WTC11 (cell line): ENCODE measurements around the gene EREG. TPM values are rescaled to one million over a fixed set of nuclear protein-coding genes. Genes with fewer than 3 reads are reported as not detected.

ENCODE experiments used
- ATAC-seq: fragments of 200-7000 bp; cut with Tn5 transposase; 2 replicates; pipeline ENCODE4 v1.10.0; 2021; ENCODE audit warnings: mild to moderate bottlenecking, moderate library complexity
- CTCF ChIA-PET: fragments of 300-600 bp; sonication (Branson Sonifier 250); formaldehyde crosslinking; loops from one replicate; lab custom pipeline; 2021; ENCODE audit warnings: antibody characterized with exemption; lab: Charles Lee
- POLR2A ChIA-PET: fragments of 350-600 bp; sonication (Branson Sonifier 250); formaldehyde crosslinking; loops from one replicate; lab custom pipeline; 2021; ENCODE audit warnings: antibody characterized with exemption; lab: Charles Lee
- DNase-seq: peaks from one replicate; pipeline ENCODE4 v3.0.0; 2021; ENCODE audit warnings: low spot score
- H3K27ac Mint-ChIP-seq: 2 replicates; pipeline ENCODE4 v1.8.0; 2021; ENCODE audit warnings: mixed read lengths
- H3K27me3 Mint-ChIP-seq: 2 replicates; pipeline ENCODE4 v1.8.0; 2021; ENCODE audit warnings: low read depth, mild to moderate bottlenecking, moderate library complexity, mixed read lengths
- H3K36me3 Mint-ChIP-seq: 2 replicates; pipeline ENCODE4 v1.8.0; 2021; ENCODE audit warnings: mixed read lengths
- H3K4me1 Mint-ChIP-seq: 2 replicates; pipeline ENCODE4 v1.8.0; 2022; ENCODE audit warnings: mixed read lengths
- H3K4me3 Mint-ChIP-seq: 2 replicates; pipeline ENCODE4 v1.8.0; 2021; ENCODE audit warnings: mild to moderate bottlenecking, moderate library complexity, mixed read lengths
- H3K9me3 Mint-ChIP-seq: 2 replicates; pipeline ENCODE4 v1.8.0; 2021; ENCODE audit warnings: mixed read lengths
- AR ChIP-seq: fragments of 250-450 bp; sonication (Bioruptor Pico); IDR thresholded peaks from 2 replicates; pipeline ENCODE4 v1.9.0; 2021; ENCODE audit warnings: mild to moderate bottlenecking
- CBFB ChIP-seq: sonication (generic); formaldehyde crosslinking; IDR thresholded peaks from 2 replicates; pipeline ENCODE4 v1.8.1; 2022; ENCODE audit warnings: mild to moderate bottlenecking, low read depth, missing genetic modification reagents
- CDX4 ChIP-seq: fragments of 250-450 bp; sonication (Bioruptor Pico); IDR thresholded peaks from 2 replicates; pipeline ENCODE4 v1.9.0; 2021; ENCODE audit warnings: moderate library complexity, mild to moderate bottlenecking, inconsistent platforms, borderline replicate concordance
- E2F4 ChIP-seq: sonication (generic); formaldehyde crosslinking; IDR thresholded peaks from 2 replicates; pipeline ENCODE4 v1.8.1; 2022; ENCODE audit warnings: low read depth, mild to moderate bottlenecking, moderate library complexity, missing genetic modification reagents, borderline replicate concordance
- ELF4 ChIP-seq: sonication (generic); formaldehyde crosslinking; IDR thresholded peaks from 2 replicates; pipeline ENCODE4 v1.8.1; 2022; ENCODE audit warnings: low read depth, mild to moderate bottlenecking, moderate library complexity, missing genetic modification reagents
- ETV6 ChIP-seq: sonication (generic); formaldehyde crosslinking; IDR thresholded peaks from 2 replicates; pipeline ENCODE4 v1.8.1; 2022; ENCODE audit warnings: mild to moderate bottlenecking, missing genetic modification reagents
- FOXK1 ChIP-seq: sonication (generic); formaldehyde crosslinking; IDR thresholded peaks from 2 replicates; pipeline ENCODE4 v1.8.0; 2022; ENCODE audit warnings: mild to moderate bottlenecking, moderate library complexity, missing genetic modification reagents
- GABPB1 ChIP-seq: sonication (generic); formaldehyde crosslinking; IDR thresholded peaks from 2 replicates; pipeline ENCODE4 v1.8.1; 2023; ENCODE audit warnings: mild to moderate bottlenecking, missing genetic modification reagents
- JUN ChIP-seq: sonication (generic); formaldehyde crosslinking; IDR thresholded peaks from 2 replicates; pipeline ENCODE4 v1.8.0; 2023; ENCODE audit warnings: mild to moderate bottlenecking, missing genetic modification reagents
- NR2C2 ChIP-seq: sonication (generic); formaldehyde crosslinking; IDR thresholded peaks from 2 replicates; pipeline ENCODE4 v1.8.0; 2022; ENCODE audit warnings: mild to moderate bottlenecking, missing genetic modification reagents
- PREB ChIP-seq: sonication (generic); formaldehyde crosslinking; IDR thresholded peaks from 2 replicates; pipeline ENCODE4 v1.8.1; 2022; ENCODE audit warnings: mild to moderate bottlenecking, missing genetic modification reagents, moderate library complexity, borderline replicate concordance
- RELA ChIP-seq: sonication (generic); formaldehyde crosslinking; IDR thresholded peaks from 2 replicates; pipeline ENCODE4 v1.8.1; 2022; ENCODE audit warnings: missing genetic modification reagents, mild to moderate bottlenecking, borderline replicate concordance
- SP1 ChIP-seq: sonication (generic); formaldehyde crosslinking; conservative IDR thresholded peaks from 2 replicates; pipeline ENCODE4 v1.8.1; 2022; ENCODE audit warnings: missing genetic modification reagents
- TP53 ChIP-seq: sonication (generic); formaldehyde crosslinking; IDR thresholded peaks from 2 replicates; pipeline ENCODE4 v1.8.1; 2023; ENCODE audit warnings: mild to moderate bottlenecking, missing genetic modification reagents
- ZNF416 ChIP-seq: fragments of 250-450 bp; sonication (Bioruptor Pico); IDR thresholded peaks from 2 replicates; pipeline ENCODE4 v1.9.0; 2021; ENCODE audit warnings: mild to moderate bottlenecking, inconsistent platforms
- total RNA-seq: library from RNA; stranded (reverse); gene quantifications from 3 replicates; pipeline ENCODE4 v1.2.3, GENCODE V29; 2021
- TF ChIP-seq, protein P1 (sequence below): sonication (generic); formaldehyde crosslinking; IDR thresholded peaks from 2 replicates; pipeline ENCODE4 v1.8.0; 2023; ENCODE audit warnings: mild to moderate bottlenecking, missing genetic modification reagents
- TF ChIP-seq, protein P2 (sequence below): sonication (generic); formaldehyde crosslinking; IDR thresholded peaks from 2 replicates; pipeline ENCODE4 v1.8.1; 2022; ENCODE audit warnings: low read depth, missing genetic modification reagents, borderline replicate concordance
- TF ChIP-seq, protein P3 (sequence below): sonication (generic); formaldehyde crosslinking; IDR thresholded peaks from 2 replicates; pipeline ENCODE4 v1.8.1; 2023; ENCODE audit warnings: mild to moderate bottlenecking, missing genetic modification reagents, borderline replicate concordance
- TF ChIP-seq, protein P4 (sequence below): sonication (generic); formaldehyde crosslinking; IDR thresholded peaks from 2 replicates; pipeline ENCODE4 v1.8.0; 2022; ENCODE audit warnings: mild to moderate bottlenecking, missing genetic modification reagents

Gene EREG
- total RNA-seq, 1 experiment from 2014 or later = 0.09 TPM

DNA sequence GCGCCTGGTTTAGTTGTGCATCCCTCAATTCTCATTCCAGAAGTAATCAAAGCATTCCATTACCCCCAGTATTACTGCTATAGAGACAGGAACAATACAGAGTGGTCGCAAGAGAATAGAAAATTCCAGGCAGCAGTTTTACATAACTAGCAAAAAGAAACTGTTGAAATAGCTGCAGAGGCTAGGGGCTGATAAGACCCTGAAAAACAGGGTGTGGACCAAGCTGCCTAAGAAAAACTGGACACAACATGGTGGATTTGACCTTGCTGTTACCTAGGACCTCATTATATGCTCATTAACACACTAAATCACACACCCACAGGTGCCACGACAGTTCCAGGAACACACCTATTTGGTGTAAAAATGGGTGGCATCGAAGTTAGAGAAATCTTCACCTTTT is 41.3 kb upstream of the EREG start (continued):
- TF ChIP-seq JUN (no peak), E2F4 (CRISPR knock-in tag) (no peak), PREB (CRISPR knock-in tag) (no peak), CBFB (CRISPR knock-in tag) (no peak)
- TF ChIP-seq, protein P1, sequence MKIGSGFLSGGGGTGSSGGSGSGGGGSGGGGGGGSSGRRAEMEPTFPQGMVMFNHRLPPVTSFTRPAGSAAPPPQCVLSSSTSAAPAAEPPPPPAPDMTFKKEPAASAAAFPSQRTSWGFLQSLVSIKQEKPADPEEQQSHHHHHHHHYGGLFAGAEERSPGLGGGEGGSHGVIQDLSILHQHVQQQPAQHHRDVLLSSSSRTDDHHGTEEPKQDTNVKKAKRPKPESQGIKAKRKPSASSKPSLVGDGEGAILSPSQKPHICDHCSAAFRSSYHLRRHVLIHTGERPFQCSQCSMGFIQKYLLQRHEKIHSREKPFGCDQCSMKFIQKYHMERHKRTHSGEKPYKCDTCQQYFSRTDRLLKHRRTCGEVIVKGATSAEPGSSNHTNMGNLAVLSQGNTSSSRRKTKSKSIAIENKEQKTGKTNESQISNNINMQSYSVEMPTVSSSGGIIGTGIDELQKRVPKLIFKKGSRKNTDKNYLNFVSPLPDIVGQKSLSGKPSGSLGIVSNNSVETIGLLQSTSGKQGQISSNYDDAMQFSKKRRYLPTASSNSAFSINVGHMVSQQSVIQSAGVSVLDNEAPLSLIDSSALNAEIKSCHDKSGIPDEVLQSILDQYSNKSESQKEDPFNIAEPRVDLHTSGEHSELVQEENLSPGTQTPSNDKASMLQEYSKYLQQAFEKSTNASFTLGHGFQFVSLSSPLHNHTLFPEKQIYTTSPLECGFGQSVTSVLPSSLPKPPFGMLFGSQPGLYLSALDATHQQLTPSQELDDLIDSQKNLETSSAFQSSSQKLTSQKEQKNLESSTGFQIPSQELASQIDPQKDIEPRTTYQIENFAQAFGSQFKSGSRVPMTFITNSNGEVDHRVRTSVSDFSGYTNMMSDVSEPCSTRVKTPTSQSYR = no peak
- TF ChIP-seq, all 79 proteins: peak for 0

GRCh38 chr4:74324262-74324661 is 40.7 kb upstream of the EREG start:
- no peak overlapping the region for H3K4me3 Mint-ChIP-seq
- TF ChIP-seq, protein P2, sequence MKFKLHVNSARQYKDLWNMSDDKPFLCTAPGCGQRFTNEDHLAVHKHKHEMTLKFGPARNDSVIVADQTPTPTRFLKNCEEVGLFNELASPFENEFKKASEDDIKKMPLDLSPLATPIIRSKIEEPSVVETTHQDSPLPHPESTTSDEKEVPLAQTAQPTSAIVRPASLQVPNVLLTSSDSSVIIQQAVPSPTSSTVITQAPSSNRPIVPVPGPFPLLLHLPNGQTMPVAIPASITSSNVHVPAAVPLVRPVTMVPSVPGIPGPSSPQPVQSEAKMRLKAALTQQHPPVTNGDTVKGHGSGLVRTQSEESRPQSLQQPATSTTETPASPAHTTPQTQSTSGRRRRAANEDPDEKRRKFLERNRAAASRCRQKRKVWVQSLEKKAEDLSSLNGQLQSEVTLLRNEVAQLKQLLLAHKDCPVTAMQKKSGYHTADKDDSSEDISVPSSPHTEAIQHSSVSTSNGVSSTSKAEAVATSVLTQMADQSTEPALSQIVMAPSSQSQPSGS (CRISPR knock-in tag) = no peak
- TF ChIP-seq AR (no peak), NR2C2 (no peak), SP1 (CRISPR knock-in tag) (no peak), ETV6 (CRISPR knock-in tag) (no peak), FOXK1 (CRISPR knock-in tag) (no peak), GABPB1 (CRISPR knock-in tag) (no peak), CDX4 (CRISPR knock-in tag) (no peak), RELA (CRISPR knock-in tag) (no peak), TP53 (CRISPR knock-in tag) (no peak), ELF4 (CRISPR knock-in tag) (no peak), ZNF416 (CRISPR knock-in tag) (no peak)
- TF ChIP-seq, protein P3, sequence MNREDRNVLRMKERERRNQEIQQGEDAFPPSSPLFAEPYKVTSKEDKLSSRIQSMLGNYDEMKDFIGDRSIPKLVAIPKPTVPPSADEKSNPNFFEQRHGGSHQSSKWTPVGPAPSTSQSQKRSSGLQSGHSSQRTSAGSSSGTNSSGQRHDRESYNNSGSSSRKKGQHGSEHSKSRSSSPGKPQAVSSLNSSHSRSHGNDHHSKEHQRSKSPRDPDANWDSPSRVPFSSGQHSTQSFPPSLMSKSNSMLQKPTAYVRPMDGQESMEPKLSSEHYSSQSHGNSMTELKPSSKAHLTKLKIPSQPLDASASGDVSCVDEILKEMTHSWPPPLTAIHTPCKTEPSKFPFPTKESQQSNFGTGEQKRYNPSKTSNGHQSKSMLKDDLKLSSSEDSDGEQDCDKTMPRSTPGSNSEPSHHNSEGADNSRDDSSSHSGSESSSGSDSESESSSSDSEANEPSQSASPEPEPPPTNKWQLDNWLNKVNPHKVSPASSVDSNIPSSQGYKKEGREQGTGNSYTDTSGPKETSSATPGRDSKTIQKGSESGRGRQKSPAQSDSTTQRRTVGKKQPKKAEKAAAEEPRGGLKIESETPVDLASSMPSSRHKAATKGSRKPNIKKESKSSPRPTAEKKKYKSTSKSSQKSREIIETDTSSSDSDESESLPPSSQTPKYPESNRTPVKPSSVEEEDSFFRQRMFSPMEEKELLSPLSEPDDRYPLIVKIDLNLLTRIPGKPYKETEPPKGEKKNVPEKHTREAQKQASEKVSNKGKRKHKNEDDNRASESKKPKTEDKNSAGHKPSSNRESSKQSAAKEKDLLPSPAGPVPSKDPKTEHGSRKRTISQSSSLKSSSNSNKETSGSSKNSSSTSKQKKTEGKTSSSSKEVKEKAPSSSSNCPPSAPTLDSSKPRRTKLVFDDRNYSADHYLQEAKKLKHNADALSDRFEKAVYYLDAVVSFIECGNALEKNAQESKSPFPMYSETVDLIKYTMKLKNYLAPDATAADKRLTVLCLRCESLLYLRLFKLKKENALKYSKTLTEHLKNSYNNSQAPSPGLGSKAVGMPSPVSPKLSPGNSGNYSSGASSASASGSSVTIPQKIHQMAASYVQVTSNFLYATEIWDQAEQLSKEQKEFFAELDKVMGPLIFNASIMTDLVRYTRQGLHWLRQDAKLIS (CRISPR knock-in tag) = no peak
- TF ChIP-seq, protein P1 = no peak
- TF ChIP-seq, protein P4, sequence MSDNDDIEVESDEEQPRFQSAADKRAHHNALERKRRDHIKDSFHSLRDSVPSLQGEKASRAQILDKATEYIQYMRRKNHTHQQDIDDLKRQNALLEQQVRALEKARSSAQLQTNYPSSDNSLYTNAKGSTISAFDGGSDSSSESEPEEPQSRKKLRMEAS (CRISPR knock-in tag) = no peak
- CTCF ChIA-PET = interaction anchor here (1.0 to 1.1 kb wide), 2 partner anchors 95 to 347 kb away, joined by 3 to 5 read pairs; no protein-coding TSS in a partner anchor
- DNase-seq = no peak
- no peak for ATAC-seq
- no peaks in the 10 kb centered on the region for H3K9me3 Mint-ChIP-seq
- H3K27ac Mint-ChIP-seq = no peak overlapping the region
- H3K27me3 Mint-ChIP-seq = no peaks in the 10 kb centered on the region
- H3K4me1 Mint-ChIP-seq = peaks cover 18% of the 10 kb centered on the region
- POLR2A ChIA-PET = no interaction called here
- H3K36me3 Mint-ChIP-seq = no peaks in the 10 kb centered on the region
